H1 (cell line): ENCODE results near the gene OGDH. TPM values are rescaled to one million over a fixed set of nuclear protein-coding genes. Genes with fewer than 3 reads are reported as not detected.

ENCODE experiments used
- CTCF ChIA-PET: fragments of 300-600 bp; sonication (Branson Sonifier 250); formaldehyde crosslinking; loops from one replicate; lab custom pipeline; 2021; ENCODE audit not compliant: partially characterized antibody; lab: Charles Lee
- POLR2A ChIA-PET: fragments of 300-600 bp; sonication (Branson Sonifier 250); formaldehyde crosslinking; loops from one replicate; lab custom pipeline; 2021; ENCODE audit warnings: inconsistent platforms; ENCODE audit not compliant: partially characterized antibody; lab: Charles Lee
- DNase-seq, 2 experiments: peaks; one replicate each; pipeline versions ENCODE4 v3.0.0 to v3.0.0-alpha.2; 2010 to 2022; ENCODE audit warnings: low spot score in 2 of 2, low read depth in 1 of 2, mixed read lengths in 1 of 2
- FAIRE-seq: peaks from 2 replicates; lab custom pipeline; 2011; peaks lifted over from hg19 to GRCh38; lab: Jason Lieb, UNC
- H2AFZ ChIP-seq: 2 replicates; pipeline ENCODE4 v1.8.1; 2012; ENCODE audit warnings: low read length, inconsistent platforms
- H2AK5ac ChIP-seq: 2 replicates; pipeline ENCODE4 v1.6.1; 2013; ENCODE audit warnings: low read depth, low read length
- H2BK120ac ChIP-seq: replicated peaks from 2 replicates; pipeline ENCODE3; 2013; ENCODE audit warnings: low read depth, low read length, inconsistent platforms
- H2BK12ac ChIP-seq: 2 replicates; pipeline ENCODE4 v1.6.1; 2013; ENCODE audit warnings: low read depth, low read length
- H2BK15ac ChIP-seq: 2 replicates; pipeline ENCODE4 v1.6.1; 2013; ENCODE audit warnings: low read length
- H2BK20ac ChIP-seq: 2 replicates; pipeline ENCODE4 v1.6.1; 2013; ENCODE audit warnings: low read length
- H2BK5ac ChIP-seq: 2 replicates; pipeline ENCODE4 v1.6.1; 2013; ENCODE audit warnings: low read depth, low read length
- H3K14ac ChIP-seq: 2 replicates; pipeline ENCODE4 v1.6.1; 2013; ENCODE audit warnings: inconsistent platforms; ENCODE audit not compliant: insufficient read length
- H3K18ac ChIP-seq: 2 replicates; pipeline ENCODE4 v1.6.1; 2013; ENCODE audit warnings: low read length; ENCODE audit errors: extremely low read depth
- H3K23ac ChIP-seq: 2 replicates; pipeline ENCODE4 v1.6.1; 2013; ENCODE audit warnings: inconsistent platforms; ENCODE audit not compliant: insufficient read length
- H3K23me2 ChIP-seq: 2 replicates; pipeline ENCODE4 v1.6.1; 2013; ENCODE audit warnings: low read depth, low read length
- H3K27ac ChIP-seq: 2 replicates; pipeline ENCODE4 v1.6.1; 2011; ENCODE audit warnings: low read depth, low read length, inconsistent platforms
- H3K27me3 ChIP-seq, 4 experiments: replicated peaks in 1 of 4; 1 replicate in 1 of 4; 2 replicates in 3 of 4; pipeline versions ENCODE4 v1.6.1 to v1.8.1; 2011 to 2013; ENCODE audit warnings: low read length in 3 of 4, mild to moderate bottlenecking in 3 of 4, inconsistent platforms in 2 of 4, mixed read lengths in 2 of 4, moderate library complexity in 1 of 4; ENCODE audit not compliant: control insufficient read depth in 3 of 4, insufficient read depth in 3 of 4; ENCODE audit errors: extremely low read depth in 1 of 4
- H3K36me3 ChIP-seq, 4 experiments: 2 replicates each; pipeline versions ENCODE4 v1.6.1 to v1.8.1; 2011 to 2013; ENCODE audit warnings: mild to moderate bottlenecking in 4 of 4, low read length in 3 of 4, moderate library complexity in 2 of 4, control low read depth in 1 of 4, inconsistent platforms in 1 of 4; ENCODE audit not compliant: insufficient read depth in 4 of 4, control insufficient read depth in 2 of 4
- H3K4ac ChIP-seq: replicated peaks from 2 replicates; pipeline ENCODE3; 2013; ENCODE audit warnings: low read length, low read depth, mixed read lengths, inconsistent platforms; ENCODE audit not compliant: insufficient read length
- H3K4me1 ChIP-seq, 4 experiments: replicated peaks in 1 of 4; 1 replicate in 1 of 4; 2 replicates in 3 of 4; pipeline versions ENCODE4 v1.6.1 to v1.8.1; 2011 to 2013; ENCODE audit warnings: low read length in 3 of 4, inconsistent platforms in 2 of 4, mixed read lengths in 1 of 4; ENCODE audit not compliant: insufficient read depth in 4 of 4, control insufficient read depth in 3 of 4
- H3K4me2 ChIP-seq, 2 experiments: 2 replicates each; pipeline versions ENCODE4 v1.6.1 to v1.8.1; 2011 to 2013; ENCODE audit warnings: low read depth in 2 of 2, low read length in 2 of 2, control low read depth in 1 of 2, inconsistent platforms in 1 of 2, mild to moderate bottlenecking in 1 of 2; ENCODE audit not compliant: insufficient read depth in 1 of 2
- H3K4me3 ChIP-seq, 4 experiments: fragments of 200-600, 300-600 bp in 1 of 4; sonication (generic), shearing (Covaris generic), sonication (Bioruptor Twin) in 1 of 4; 2 replicates each; pipeline versions ENCODE4 v1.5.1 to v1.8.1; 2011 to 2016; ENCODE audit warnings: low read length in 4 of 4, low read depth in 3 of 4, control low read depth in 2 of 4, inconsistent platforms in 2 of 4, mild to moderate bottlenecking in 2 of 4, mixed read lengths in 1 of 4, moderate library complexity in 1 of 4; ENCODE audit not compliant: insufficient read depth in 2 of 4; ENCODE audit errors: extremely low read depth in 1 of 4
- H3K56ac ChIP-seq: replicated peaks from 2 replicates; pipeline ENCODE3; 2013; ENCODE audit warnings: low read depth, mild to moderate bottlenecking, mixed read lengths, low read length, inconsistent platforms; ENCODE audit not compliant: insufficient read length
- H3K79me1 ChIP-seq: 2 replicates; pipeline ENCODE4 v1.6.1; 2013; ENCODE audit warnings: low read depth, low read length, control low read depth
- H3K79me2 ChIP-seq, 2 experiments: 2 replicates each; pipeline versions ENCODE4 v1.6.1 to v1.8.1; 2012 to 2013; ENCODE audit warnings: low read length in 2 of 2, mild to moderate bottlenecking in 2 of 2, inconsistent platforms in 1 of 2; ENCODE audit not compliant: insufficient read depth in 2 of 2, control insufficient read depth in 1 of 2
- H3K9ac ChIP-seq, 4 experiments: replicated peaks in 1 of 4; 1 replicate in 1 of 4; 2 replicates in 3 of 4; pipeline versions ENCODE4 v1.6.1 to v1.8.1; 2011 to 2013; ENCODE audit warnings: low read depth in 3 of 4, low read length in 3 of 4, control low read depth in 2 of 4, mild to moderate bottlenecking in 2 of 4, moderate library complexity in 2 of 4, inconsistent platforms in 1 of 4; ENCODE audit errors: extremely low read depth in 1 of 4
- H3K9me3 ChIP-seq, 2 experiments: 2 replicates each; pipeline versions ENCODE4 v1.6.1 to v1.8.1; 2012 to 2013; ENCODE audit warnings: mild to moderate bottlenecking in 2 of 2, moderate library complexity in 2 of 2, control low read depth in 1 of 2, inconsistent platforms in 1 of 2, low read depth in 1 of 2, low read length in 1 of 2, mixed read lengths in 1 of 2; ENCODE audit not compliant: insufficient read depth in 2 of 2
- H4K20me1 ChIP-seq, 2 experiments: replicated peaks in 1 of 2; 2 replicates each; pipeline versions ENCODE3 to v1.8.1; 2011 to 2013; ENCODE audit warnings: inconsistent platforms in 2 of 2, low read length in 2 of 2, mild to moderate bottlenecking in 1 of 2; ENCODE audit not compliant: insufficient read depth in 2 of 2, control insufficient read depth in 1 of 2
- H4K5ac ChIP-seq: 2 replicates; pipeline ENCODE4 v1.6.1; 2013; ENCODE audit warnings: low read length, low read depth, mixed read lengths, inconsistent platforms; ENCODE audit not compliant: insufficient read length
- H4K8ac ChIP-seq: 2 replicates; pipeline ENCODE4 v1.8.0; 2013; ENCODE audit warnings: mild to moderate bottlenecking, moderate library complexity, low read length, inconsistent platforms; ENCODE audit not compliant: insufficient read depth; ENCODE audit errors: extremely low read depth
- H4K91ac ChIP-seq: replicated peaks from 2 replicates; pipeline ENCODE3; 2013; ENCODE audit warnings: low read length, mixed read lengths, inconsistent platforms; ENCODE audit not compliant: insufficient read length
- CHD1 ChIP-seq: IDR thresholded peaks from 2 replicates; pipeline ENCODE4 v1.6.1; 2012; ENCODE audit warnings: low read depth, low read length, improper control_type of control experiment
- MAX ChIP-seq: IDR thresholded peaks from 2 replicates; pipeline ENCODE4 v1.6.1; 2012; ENCODE audit warnings: inconsistent platforms
- SIN3A ChIP-seq, 2 experiments: IDR thresholded peaks in 1 of 2; conservative IDR thresholded peaks in 1 of 2; 2 replicates each; pipeline ENCODE4 v1.6.1; 2011 to 2012; ENCODE audit warnings: low read length in 2 of 2, improper control_type of control experiment in 1 of 2, low read depth in 1 of 2, mild to moderate bottlenecking in 1 of 2
- SP4 ChIP-seq: IDR thresholded peaks from 2 replicates; pipeline ENCODE4 v1.6.1; 2012; ENCODE audit warnings: low read length, inconsistent platforms
- YY1 ChIP-seq: IDR thresholded peaks from 2 replicates; pipeline ENCODE4 v1.6.1; 2011; ENCODE audit warnings: low read depth, mild to moderate bottlenecking, low read length
- WGBS, 2 experiments: shearing (Covaris generic) in 1 of 2; methylation state at CpG; one replicate each; pipeline versions ENCODE4 v1.1.6 to v1.1.7; 2013 to 2015; ENCODE audit warnings: low lambda C conversion rate in 2 of 2, mixed read lengths in 2 of 2, inconsistent platforms in 1 of 2, low coverage in 1 of 2, missing lambda C conversion rate in 1 of 2; ENCODE audit not compliant: insufficient replicate concordance in 2 of 2, insufficient coverage in 1 of 2, insufficient read length in 1 of 2; ENCODE audit errors: extremely low coverage in 1 of 2, missing lambda C conversion rate in 1 of 2; 5-methylcytosine and 5-hydroxymethylcytosine counted together
- polyA plus RNA-seq, 7 experiments: library from polyadenylated mRNA; depleted of rRNA in 3 of 7; stranded (reverse) in 5 of 7; unstranded in 2 of 7; fragments of >200 nt in 5 of 7; fragments of 200-250 nt in 2 of 7; gene quantifications; 1 replicate in 5 of 7; 2 replicates in 1 of 7; 4 replicates in 1 of 7; pipeline versions ENCODE4 v1.2.1 to v1.2.3, GENCODE V29; 2011 to 2013; ENCODE audit warnings: missing spikeins in 2 of 7, mixed read lengths in 2 of 7
- total RNA-seq: library from RNA; stranded (reverse); fragmentation: NEBNext Ultra II Directional; extraction: Animal tissue kit (Norgen Biotek cat#: 25700); gene quantifications from 2 replicates; pipeline ENCODE4 v1.2.1, GENCODE V29; 2021

OGDH gene
- total and polyA plus RNA-seq, 2 of the 8 experiments (the other 6 are each of a cell fraction or from before 2014, with no cell fraction given), result 71.6 to 91.6 TPM

- Histone ChIP-seq H2BK12ac (no peak overlapping the region), H2BK20ac (no peak overlapping the region), H3K79me1 (no peaks in the 10 kb centered on the region), H3K4me1 (peaks cover 0 to 7% (median 1%) of the 10 kb centered on the region in 4 experiments; a peak in 4 of 7 replicates), H2AK5ac (peak overlapping the region; percentile 40; the same call in 1 of the 2 replicates), H3K4me2 (peak overlapping the region; percentile 76 to 99), H3K56ac (peak overlapping the region; percentile 43), H4K20me1 (peaks cover 0 to 4% of the 10 kb centered on the region in 2 experiments), H3K18ac (peak overlapping the region; percentile 72; the same call in 1 of the 2 replicates), H3K4ac (peak overlapping the region; percentile 72), H3K23ac (no peak overlapping the region), H2BK15ac (no peak overlapping the region), H4K91ac (peak overlapping the region; percentile 89), H3K36me3 (peaks cover 9 to 24% (median 12%) of the 10 kb centered on the region in 4 experiments; a peak in 7 of 8 replicates), H2AFZ (no peak overlapping the region), H3K27ac (peak overlapping the region; percentile 65), H4K8ac (peak overlapping the region; percentile 81), H3K27me3 (no peaks in the 10 kb centered on the region), H3K14ac (no peak overlapping the region), H3K23me2 (peaks cover 6% of the 10 kb centered on the region; the same call in 1 of the 2 replicates), H3K79me2 (peaks cover 5 to 15% of the 10 kb centered on the region in 2 experiments; a peak in 3 of 4 replicates), H3K4me3 (peak overlapping the region; percentile 74 to 95 (median 76)), H4K5ac (peak overlapping the region; percentile 46), H2BK120ac (no peak overlapping the region), H2BK5ac (0 out of 2 replicates have a peak overlapping the region, but pooled peaks have one; percentile 58), H3K9me3 (no peaks in the 10 kb centered on the region), H3K9ac (peak overlapping the region; percentile 70 to 77 (median 75))
- DNase-seq (no peak), FAIRE-seq (no peak)
- CTCF ChIA-PET, result interaction anchor here (0.8 to 1.7 kb wide), 5 partner anchors 9 to 217 kb away, joined by 3 to 6 read pairs (median 3); no protein-coding TSS in a partner anchor
- POLR2A ChIA-PET, result interaction anchor here (1.0 to 4.3 kb wide), 11 partner anchors 10 to 267 kb away, joined by 3 to 49 read pairs (median 8); partner anchors contain the start of genes DDX56, H2AZ2, NUDCD3 and OGDH
- 52% methylated on average over 29 of the region's 30 CpGs; no CpG with 5 or more reads in 1 of the 2 experiments for WGBS, 2 experiments
- TF ChIP-seq YY1, result no peak
- TF ChIP-seq SIN3A (conservative IDR thresholded peaks at IDR 0.05 in 1 of 2, IDR thresholded peaks at IDR 0.05 in 1 of 2; ENCODE audit: low read depth in 1 of 2, low read length in 2 of 2), result 0 out of 4 replicates have a peak, but pooled peaks of 1 of the 2 experiments have one; percentile 10
- no peak for TF ChIP-seq CHD1
- TF ChIP-seq SP4, result no peak
- peak; percentile 86 for TF ChIP-seq MAX
Measured at GRCh38 chr7:44580945-44581878, 25.2 kb upstream of the OGDH start.
